K562 (cell line): ENCODE measurements around the gene RNF2. TPM values are rescaled to one million over a fixed set of nuclear protein-coding genes. Genes with fewer than 3 reads are reported as not detected.

ENCODE experiments used
- CSDE1 ChIP-seq, 2 experiments: fragments of 450-650 bp; IDR thresholded peaks; 2 replicates each; pipeline ENCODE4 v1.6.1; 2016; ENCODE audit warnings: mild to moderate bottlenecking in 1 of 2
- CXXC5 ChIP-seq: fragments of 250-450 bp; sonication (Bioruptor Pico); IDR thresholded peaks from 2 replicates; pipeline ENCODE4 v1.8.0; 2022; ENCODE audit warnings: inconsistent platforms, mild to moderate bottlenecking, moderate library complexity
- DIDO1 ChIP-seq: fragments of 450-650 bp; IDR thresholded peaks from 2 replicates; pipeline ENCODE4 v1.6.1; 2016; ENCODE audit warnings: low read depth, missing biosample characterization, missing genetic modification characterization
- EP400 ChIP-seq: fragments of 450-650 bp; IDR thresholded peaks from 2 replicates; pipeline ENCODE4 v1.6.1; 2017; ENCODE audit warnings: antibody characterized with exemption, mild to moderate bottlenecking, moderate library complexity
- FOXP1 ChIP-seq: sonication (generic); formaldehyde crosslinking; IDR thresholded peaks from 2 replicates; pipeline ENCODE4 v1.8.0; 2022; ENCODE audit warnings: mild to moderate bottlenecking, missing genetic modification reagents
- KDM2B ChIP-seq: fragments of 250-450 bp; sonication (Bioruptor Pico); IDR thresholded peaks from 2 replicates; pipeline ENCODE4 v1.8.0; 2021; ENCODE audit warnings: mild to moderate bottlenecking, moderate library complexity
- PHF8 ChIP-seq: fragments of 200-600 bp; sonication (generic); IDR thresholded peaks from 2 replicates; pipeline ENCODE4 v1.6.1; 2012; ENCODE audit warnings: mixed run types, mild to moderate bottlenecking, inconsistent platforms, low read length, moderate library complexity, borderline replicate concordance
- PTBP1 ChIP-seq: fragments of 200-400 bp; formaldehyde crosslinking; IDR thresholded peaks from 2 replicates; pipeline ENCODE4 v1.6.1; 2017; ENCODE audit warnings: low read depth, low read length
- SMAD1 ChIP-seq: fragments of 150-350 bp; IDR thresholded peaks from 2 replicates; pipeline ENCODE4 v1.6.1; 2014; ENCODE audit warnings: low read length, low read depth; ENCODE audit not compliant: partially characterized antibody
- TBP ChIP-seq: optimal IDR thresholded peaks from 2 replicates; pipeline ENCODE3; 2011; ENCODE audit warnings: low read depth, low read length, improper control_type of control experiment
- ZNF134 ChIP-seq: fragments of 250-450 bp; sonication (Bioruptor Pico); conservative IDR thresholded peaks from 2 replicates; pipeline ENCODE4 v1.4.0; 2020
- ZNF707 ChIP-seq: fragments of 250-450 bp; sonication (Bioruptor Pico); conservative IDR thresholded peaks from 2 replicates; pipeline ENCODE4 v1.8.0; 2022; ENCODE audit warnings: inconsistent platforms, mild to moderate bottlenecking, moderate library complexity
- polyA plus RNA-seq, 8 experiments: library from polyadenylated mRNA; depleted of rRNA in 4 of 8; stranded (reverse) in 5 of 8; unstranded in 3 of 8; fragments of >200 nt; fragmentation: Nextera tagmentation in 2 of 8; fragmentation: Illumina TruSeq in 1 of 8; extraction: Ambion mirVana in 2 of 8; extraction: Trizol in 1 of 8; gene quantifications; 2 replicates each; pipeline versions ENCODE4 v1.2.1 to v1.2.3, GENCODE V29; 2011 to 2014; ENCODE audit warnings: inconsistent platforms in 1 of 8, missing spikeins in 1 of 8
- total RNA-seq, 7 experiments: library from RNA; depleted of rRNA in 6 of 7; stranded (reverse); fragments of >200 nt in 6 of 7; fragmentation: Illumina TruSeq in 2 of 7; extraction: Trizol in 2 of 7; gene quantifications; 2 replicates each; pipeline versions ENCODE4 v1.2.1 to v1.2.3, GENCODE V29; 2011 to 2021; ENCODE audit warnings: low replicate concordance in 1 of 7
- TF ChIP-seq, protein P1 (sequence below): IDR thresholded peaks from 2 replicates; pipeline ENCODE4 v1.6.1; 2011; ENCODE audit warnings: borderline replicate concordance, low read depth, mild to moderate bottlenecking, moderate library complexity, low read length; ENCODE audit not compliant: insufficient read depth, poor library complexity, severe bottlenecking
- TF ChIP-seq, protein P2 (sequence below): sonication (generic); formaldehyde crosslinking; IDR thresholded peaks from 2 replicates; pipeline ENCODE4 v1.8.0; 2023; ENCODE audit warnings: mild to moderate bottlenecking, missing genetic modification reagents
- TF ChIP-seq, protein P3 (sequence below), 3 experiments: fragments of 200-800 bp in 1 of 3; sonication (Bioruptor generic) in 1 of 3; sonication (generic) in 1 of 3; formaldehyde crosslinking in 1 of 3; IDR thresholded peaks; 2 replicates each; pipeline versions ENCODE4 v1.6.1 to v1.8.0; 2016 to 2022; ENCODE audit warnings: mild to moderate bottlenecking in 2 of 3, missing compliant biosample characterization in 2 of 3, missing genetic modification characterization in 2 of 3, missing genetic modification reagents in 1 of 3
- TF ChIP-seq, protein P4 (sequence below): fragments of 450-650 bp; IDR thresholded peaks from 2 replicates; pipeline ENCODE4 v1.6.1; 2017; ENCODE audit warnings: antibody characterized with exemption, mild to moderate bottlenecking

The RNF2 gene
- total and polyA plus RNA-seq, 9 of the 15 experiments (the other 6 are each of a cell fraction or from before 2014, with no cell fraction given): 7.1 to 66.5 (median 32.9) TPM

DNA sequence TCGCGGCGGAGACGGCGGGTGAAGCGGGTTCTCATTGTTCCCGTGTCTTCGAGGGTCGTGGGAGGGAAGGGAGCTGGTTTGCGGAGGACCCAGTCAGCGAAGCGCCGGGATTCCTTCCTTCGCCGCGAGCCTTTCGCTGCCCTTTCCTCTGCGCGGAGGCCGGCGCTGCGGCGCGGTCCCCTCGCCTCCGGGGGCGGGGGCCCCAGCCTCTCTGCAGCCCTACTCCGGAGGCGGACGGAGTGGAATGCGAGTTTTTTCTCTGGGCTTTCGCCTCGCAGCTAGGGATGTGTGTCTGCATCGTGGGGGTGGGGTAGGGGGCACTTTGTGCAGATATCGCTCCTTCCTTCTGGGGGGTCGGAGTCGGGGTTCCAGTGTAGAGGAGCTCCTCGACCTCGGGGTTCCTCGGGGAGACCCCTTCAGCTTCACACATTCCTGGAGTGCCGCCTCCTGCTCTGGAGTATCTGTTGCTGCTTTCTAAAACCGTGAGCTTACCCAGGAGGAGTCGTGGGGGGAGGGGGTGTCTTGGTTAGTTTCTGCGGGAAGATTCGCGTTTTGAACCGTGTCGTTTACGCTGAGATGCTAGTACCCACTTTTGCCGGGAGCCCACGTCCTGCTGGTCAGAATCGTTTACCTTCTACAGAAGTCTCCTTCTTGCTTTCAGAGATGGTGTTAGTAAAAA lies 595 bp downstream of the RNF2 start (continued):
- no peak for TF ChIP-seq KDM2B (CRISPR knock-in tag)
- TF ChIP-seq, protein P1, sequence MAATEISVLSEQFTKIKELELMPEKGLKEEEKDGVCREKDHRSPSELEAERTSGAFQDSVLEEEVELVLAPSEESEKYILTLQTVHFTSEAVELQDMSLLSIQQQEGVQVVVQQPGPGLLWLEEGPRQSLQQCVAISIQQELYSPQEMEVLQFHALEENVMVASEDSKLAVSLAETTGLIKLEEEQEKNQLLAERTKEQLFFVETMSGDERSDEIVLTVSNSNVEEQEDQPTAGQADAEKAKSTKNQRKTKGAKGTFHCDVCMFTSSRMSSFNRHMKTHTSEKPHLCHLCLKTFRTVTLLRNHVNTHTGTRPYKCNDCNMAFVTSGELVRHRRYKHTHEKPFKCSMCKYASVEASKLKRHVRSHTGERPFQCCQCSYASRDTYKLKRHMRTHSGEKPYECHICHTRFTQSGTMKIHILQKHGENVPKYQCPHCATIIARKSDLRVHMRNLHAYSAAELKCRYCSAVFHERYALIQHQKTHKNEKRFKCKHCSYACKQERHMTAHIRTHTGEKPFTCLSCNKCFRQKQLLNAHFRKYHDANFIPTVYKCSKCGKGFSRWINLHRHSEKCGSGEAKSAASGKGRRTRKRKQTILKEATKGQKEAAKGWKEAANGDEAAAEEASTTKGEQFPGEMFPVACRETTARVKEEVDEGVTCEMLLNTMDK: no peak
- TF ChIP-seq CXXC5: no peak
- TF ChIP-seq, protein P2, sequence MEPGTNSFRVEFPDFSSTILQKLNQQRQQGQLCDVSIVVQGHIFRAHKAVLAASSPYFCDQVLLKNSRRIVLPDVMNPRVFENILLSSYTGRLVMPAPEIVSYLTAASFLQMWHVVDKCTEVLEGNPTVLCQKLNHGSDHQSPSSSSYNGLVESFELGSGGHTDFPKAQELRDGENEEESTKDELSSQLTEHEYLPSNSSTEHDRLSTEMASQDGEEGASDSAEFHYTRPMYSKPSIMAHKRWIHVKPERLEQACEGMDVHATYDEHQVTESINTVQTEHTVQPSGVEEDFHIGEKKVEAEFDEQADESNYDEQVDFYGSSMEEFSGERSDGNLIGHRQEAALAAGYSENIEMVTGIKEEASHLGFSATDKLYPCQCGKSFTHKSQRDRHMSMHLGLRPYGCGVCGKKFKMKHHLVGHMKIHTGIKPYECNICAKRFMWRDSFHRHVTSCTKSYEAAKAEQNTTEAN (CRISPR knock-in tag): no peak
- no peak for TF ChIP-seq PTBP1
- no peak for TF ChIP-seq ZNF134
- peak; percentile 28; the same call in 1 of the 2 replicates for TF ChIP-seq PHF8
- TF ChIP-seq FOXP1 (CRISPR knock-in tag): no peak
- TF ChIP-seq, protein P3, sequence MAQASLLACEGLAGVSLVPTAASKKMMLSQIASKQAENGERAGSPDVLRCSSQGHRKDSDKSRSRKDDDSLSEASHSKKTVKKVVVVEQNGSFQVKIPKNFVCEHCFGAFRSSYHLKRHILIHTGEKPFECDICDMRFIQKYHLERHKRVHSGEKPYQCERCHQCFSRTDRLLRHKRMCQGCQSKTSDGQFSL (CRISPR knock-in tag; IDR thresholded peaks at IDR 0.05): peak; percentile 88
- TF ChIP-seq, protein P3 (tag; IDR thresholded peaks at IDR 0.05): no peak; a peak in 2 of 4 replicates
- TF ChIP-seq TBP: no peak
- no peak for TF ChIP-seq ZNF707
- no peak for TF ChIP-seq CSDE1 (IDR thresholded peaks at IDR 0.05)
- peak; percentile 19; the same call in 1 of the 2 replicates for TF ChIP-seq EP400
- no peak for TF ChIP-seq DIDO1 (tag)
- TF ChIP-seq SMAD1: peak; percentile 48
- TF ChIP-seq, protein P4, sequence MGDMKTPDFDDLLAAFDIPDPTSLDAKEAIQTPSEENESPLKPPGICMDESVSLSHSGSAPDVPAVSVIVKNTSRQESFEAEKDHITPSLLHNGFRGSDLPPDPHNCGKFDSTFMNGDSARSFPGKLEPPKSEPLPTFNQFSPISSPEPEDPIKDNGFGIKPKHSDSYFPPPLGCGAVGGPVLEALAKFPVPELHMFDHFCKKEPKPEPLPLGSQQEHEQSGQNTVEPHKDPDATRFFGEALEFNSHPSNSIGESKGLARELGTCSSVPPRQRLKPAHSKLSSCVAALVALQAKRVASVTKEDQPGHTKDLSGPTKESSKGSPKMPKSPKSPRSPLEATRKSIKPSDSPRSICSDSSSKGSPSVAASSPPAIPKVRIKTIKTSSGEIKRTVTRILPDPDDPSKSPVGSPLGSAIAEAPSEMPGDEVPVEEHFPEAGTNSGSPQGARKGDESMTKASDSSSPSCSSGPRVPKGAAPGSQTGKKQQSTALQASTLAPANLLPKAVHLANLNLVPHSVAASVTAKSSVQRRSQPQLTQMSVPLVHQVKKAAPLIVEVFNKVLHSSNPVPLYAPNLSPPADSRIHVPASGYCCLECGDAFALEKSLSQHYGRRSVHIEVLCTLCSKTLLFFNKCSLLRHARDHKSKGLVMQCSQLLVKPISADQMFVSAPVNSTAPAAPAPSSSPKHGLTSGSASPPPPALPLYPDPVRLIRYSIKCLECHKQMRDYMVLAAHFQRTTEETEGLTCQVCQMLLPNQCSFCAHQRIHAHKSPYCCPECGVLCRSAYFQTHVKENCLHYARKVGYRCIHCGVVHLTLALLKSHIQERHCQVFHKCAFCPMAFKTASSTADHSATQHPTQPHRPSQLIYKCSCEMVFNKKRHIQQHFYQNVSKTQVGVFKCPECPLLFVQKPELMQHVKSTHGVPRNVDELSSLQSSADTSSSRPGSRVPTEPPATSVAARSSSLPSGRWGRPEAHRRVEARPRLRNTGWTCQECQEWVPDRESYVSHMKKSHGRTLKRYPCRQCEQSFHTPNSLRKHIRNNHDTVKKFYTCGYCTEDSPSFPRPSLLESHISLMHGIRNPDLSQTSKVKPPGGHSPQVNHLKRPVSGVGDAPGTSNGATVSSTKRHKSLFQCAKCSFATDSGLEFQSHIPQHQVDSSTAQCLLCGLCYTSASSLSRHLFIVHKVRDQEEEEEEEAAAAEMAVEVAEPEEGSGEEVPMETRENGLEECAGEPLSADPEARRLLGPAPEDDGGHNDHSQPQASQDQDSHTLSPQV: no peak
